NOMO-1 treated with dmso at 0.1 percent for 144 hours (cell line): ENCODE data around the gene AGAP1.

Source experiments
- DNase-seq: peaks from one replicate; lab custom pipeline; 2025; ENCODE audit not compliant: unreplicated experiment; lab: John Stamatoyannopoulos, UW

AGAP1 gene

DNA sequence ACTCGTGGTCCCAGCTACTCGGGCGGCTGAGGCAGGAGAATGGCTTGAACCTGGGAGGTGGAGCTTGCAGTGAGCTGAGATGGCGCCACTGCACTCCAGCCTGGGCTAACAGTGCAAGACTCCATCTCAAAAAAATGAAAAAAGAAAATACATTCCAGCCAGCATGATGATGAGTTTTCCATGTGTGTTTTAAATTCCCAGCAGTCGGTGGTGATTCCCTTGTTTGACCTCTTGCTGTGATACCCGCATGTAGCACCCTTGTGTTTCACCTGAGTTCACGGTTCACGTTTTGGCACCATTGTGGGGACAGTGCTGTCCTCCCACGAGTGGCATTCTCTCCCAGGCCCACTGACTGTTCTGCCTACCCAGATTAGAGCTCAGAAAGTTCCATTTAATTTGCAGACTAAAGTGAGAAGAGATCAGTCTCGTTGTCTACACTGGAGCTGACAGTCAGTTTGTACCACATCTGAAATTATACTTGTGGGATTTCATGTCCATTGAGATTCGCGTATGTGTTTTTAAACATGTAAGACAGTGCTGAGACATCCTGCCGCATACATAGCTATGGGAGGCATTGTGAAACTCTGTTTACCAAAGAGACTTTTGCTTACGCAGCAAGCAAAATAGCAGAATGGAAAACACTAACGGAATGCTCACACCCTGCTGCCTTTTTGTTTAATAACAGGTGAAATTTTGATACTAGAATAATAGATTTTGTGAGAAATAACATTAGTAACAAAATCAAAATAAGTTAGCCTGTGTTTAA lies 517.3 kb downstream of the AGAP1 start:
- DNase-seq = no peak

DNA sequence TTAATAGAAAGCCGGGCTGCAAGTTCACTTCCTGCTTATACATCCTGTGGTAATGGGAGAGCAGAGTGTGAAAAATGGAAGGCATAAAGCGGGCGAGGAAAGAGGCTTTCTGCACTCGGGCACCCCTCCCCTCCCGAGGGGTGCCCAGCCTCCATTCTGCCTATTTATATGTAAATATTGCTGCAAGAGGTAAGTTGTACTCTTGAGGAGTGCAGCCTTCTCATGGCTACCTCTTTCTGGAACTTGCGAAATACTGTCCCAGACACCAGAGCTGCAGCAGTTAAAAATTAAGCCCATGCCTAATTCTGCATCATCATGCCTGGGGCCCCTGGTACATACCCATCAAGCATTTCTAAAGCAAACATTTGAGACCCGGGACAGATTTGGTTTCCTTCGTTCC lies 518.3 kb downstream of the AGAP1 start:
- no peak for DNase-seq

DNA sequence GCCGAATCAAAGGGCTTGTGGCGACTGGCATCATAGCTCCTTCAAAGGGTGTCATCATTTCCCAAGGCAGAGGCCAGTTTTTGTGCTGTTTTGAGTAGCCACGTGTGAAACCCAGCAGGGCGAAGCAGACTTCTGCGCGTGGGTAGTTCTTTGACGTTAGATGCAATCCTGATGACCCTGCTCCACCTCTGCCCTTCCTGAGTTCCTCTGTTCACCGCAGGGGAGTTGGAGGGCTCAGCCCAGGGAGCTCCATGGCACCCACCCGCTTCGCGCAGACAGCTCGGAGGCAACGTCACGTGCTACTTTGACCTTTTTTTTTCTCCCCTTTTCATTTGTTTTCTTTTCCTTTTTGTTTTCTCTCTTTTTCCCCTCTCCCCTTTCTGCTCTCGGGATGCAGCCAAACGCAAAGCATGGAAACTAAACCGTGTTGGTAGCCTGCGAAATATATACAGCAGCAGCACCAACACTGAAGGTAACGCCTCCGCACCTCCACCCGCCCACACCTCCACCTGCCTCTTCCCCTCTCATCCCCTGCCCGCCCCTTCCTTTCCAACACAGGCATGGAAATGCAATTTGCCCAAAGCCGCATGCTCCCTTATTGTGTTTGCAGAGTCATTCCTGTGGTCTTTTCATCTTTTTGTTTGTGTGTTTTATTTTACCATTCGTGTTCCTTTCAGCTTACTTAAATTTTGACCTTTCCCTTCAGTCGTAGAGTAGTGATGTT lies 520.7 kb downstream of the AGAP1 start:
- DNase-seq = no peak

DNA sequence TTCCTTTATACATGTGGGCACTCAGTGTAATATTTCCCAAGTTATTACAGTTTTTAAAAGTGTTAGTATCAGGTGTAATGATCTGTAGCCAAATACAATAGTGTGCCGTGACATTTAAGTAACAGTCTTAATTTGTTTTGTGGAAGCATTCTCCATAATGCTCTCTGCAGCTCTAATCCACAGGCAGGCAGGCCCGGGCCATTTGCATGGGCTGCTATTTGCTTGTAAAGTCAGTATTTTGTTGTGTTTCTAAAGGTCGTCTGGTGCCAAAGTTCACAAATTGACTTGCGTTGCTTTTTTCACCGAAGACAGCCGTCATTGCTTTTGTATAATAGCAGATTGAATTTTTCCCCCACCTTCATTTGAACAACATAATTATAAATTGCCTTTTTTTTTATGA lies 521.3 kb downstream of the AGAP1 start:
- DNase-seq = no peak

DNA sequence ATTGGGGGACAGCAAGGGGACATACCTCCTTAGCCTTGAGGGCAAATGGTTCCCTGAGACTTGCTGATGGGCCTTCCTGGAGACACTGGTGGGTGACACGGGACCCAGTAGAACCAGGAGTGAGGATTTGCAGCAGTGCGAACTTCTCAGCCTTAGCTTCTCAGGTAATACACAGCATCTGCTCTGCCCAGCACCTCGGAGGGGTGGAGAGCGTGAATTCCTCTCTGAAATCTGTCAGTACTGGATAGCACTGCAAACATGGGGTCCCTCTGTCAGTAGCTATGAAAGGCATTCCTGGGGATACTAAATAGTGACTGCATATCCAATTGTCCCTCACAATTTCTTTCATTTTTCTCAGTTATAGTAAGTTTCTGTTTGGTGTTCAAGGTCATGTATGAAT lies 522.7 kb downstream of the AGAP1 start:
- DNase-seq = no peak

DNA sequence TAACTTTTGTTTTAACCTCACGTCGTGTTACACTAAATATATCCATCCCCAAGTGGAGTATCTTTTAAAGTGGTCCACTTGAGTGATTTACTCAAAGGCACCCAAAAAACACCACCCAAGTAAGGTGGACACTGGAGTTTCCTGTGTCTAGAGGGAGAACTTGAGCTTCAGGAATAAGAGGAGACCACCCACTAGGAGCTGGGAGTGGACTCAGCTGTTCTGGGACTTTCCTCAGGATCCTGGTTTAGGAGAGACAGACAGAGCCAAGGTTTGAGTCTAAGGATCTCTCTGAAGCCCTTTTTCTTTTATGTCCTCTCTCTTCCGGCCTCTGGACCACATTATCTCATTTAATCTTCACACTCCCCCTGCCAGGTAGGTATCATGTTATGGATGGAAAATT lies 523.6 kb downstream of the AGAP1 start:
- DNase-seq = no peak

DNA sequence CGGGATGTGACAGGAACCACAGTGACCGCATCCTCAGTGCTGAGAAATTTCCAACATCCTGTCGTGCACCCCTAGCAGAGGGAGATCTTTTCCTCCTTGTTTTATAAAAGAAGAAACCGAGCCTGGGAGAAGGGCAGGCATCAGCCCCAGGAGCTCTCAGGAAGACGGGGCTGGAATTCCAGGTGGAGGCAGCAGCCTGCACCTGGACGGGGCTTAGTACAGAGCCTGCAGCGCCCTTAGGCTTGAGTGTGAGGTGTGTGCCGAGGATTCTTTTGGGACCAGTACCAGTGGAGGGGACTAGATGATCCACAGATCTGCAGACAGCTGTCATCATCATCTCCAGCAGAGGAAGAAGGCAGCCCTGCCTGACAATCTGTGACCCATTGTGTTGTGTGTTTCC lies 525.6 kb downstream of the AGAP1 start:
- DNase-seq = no peak

DNA sequence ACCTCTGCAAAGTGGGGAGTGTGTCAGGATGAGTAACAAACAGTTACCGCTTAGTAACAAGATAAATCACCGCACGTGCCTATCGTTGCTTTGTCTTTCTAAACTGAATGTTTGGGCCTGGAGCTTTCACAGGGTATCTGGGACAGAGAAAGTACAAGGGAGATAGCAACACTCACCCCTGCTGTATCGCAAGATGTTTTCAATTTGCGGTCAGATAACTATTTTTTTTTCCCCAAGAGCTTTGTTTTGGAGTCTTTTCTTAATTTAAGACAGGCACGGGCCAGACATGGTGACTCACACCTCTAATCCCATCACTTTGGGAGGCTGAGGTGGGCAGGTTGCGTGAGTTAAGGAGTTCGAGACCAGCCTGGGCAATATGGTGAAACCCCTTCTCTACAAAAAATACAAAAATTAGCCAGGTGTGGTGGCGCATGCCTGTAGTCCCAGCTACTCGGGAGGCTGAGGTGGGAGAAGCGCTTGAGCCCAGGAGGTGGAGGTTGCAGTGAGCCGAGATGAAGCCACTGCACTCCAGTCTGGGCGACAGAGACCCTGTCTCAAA lies 527.7 kb downstream of the AGAP1 start:
- DNase-seq = no peak

DNA sequence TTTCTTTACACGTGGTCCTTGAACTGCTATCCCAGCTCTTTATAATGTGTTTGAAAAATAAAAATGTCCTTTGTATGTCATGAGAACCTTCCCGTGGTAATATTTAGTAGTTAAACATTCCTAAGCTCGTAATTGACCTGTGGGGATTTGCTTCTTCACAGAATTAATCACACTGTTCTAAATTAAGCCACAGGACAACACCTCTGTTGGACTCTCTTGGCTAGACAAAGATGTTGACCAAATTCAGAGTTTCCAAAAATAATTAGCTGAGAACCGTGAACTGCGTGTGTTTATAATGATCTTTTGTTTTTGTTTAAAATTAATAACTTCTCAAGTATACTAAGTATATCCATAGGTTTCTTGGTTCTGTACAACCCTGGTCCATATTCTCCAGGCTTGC lies 528.3 kb downstream of the AGAP1 start:
- DNase-seq = no peak

DNA sequence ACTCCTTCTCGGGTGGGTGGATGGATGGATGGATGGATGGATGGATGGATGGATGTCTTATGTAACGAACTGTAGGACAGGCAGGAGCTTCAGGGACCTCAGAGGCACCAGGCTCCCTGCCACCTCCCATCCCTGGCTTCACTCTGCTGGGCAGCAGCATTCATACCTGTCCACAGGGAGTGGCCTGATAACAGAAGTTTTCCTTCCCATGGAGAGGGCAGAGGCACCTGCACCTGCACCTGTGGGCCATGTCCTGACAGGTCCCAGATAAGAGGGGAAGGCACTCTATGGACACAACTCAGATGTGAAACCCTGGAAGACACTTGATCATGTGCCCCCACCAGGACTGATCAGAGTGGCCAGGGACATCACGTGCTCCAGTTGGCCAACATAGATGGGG lies 532.0 kb downstream of the AGAP1 start:
- DNase-seq = no peak

DNA sequence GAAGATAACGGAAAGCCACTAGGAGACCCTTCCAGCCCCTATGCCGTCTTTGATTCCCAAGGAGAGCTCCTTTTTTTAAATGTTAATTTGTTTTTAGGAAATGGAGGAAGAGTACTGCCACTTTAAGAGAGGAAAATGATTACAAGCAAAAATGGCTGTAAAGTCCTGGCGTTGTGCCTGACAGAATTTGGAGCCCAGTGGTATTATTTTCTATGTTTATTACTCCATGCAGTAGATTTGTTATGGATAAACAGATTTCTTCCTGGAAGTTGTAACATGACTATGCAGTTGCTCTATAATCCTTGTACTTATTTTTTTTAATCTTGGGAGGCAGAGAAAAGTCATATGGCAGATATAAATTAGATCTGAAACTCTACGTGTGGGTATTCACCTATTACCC lies 533.0 kb downstream of the AGAP1 start:
- no peak for DNase-seq

DNA sequence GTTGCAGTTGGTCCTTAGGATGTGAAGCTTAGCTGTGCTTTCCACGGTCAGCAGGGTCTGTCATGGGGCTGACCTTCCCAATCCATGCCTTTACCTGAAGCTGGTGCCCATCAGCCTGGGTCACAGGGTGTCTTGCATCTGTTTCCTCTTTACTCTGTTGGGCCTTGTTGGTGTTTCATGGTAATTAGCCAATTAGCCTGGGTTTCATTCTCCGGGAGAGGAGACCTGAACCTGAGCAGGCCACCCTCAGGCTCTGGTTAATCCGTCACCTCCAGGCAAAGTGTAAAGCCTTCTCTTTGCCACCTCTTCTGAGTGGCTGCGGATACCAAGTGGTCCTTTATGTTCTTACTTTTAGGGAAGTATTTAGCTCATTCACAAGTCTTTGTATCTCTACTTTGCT lies 534.2 kb downstream of the AGAP1 start:
- DNase-seq = no peak

DNA sequence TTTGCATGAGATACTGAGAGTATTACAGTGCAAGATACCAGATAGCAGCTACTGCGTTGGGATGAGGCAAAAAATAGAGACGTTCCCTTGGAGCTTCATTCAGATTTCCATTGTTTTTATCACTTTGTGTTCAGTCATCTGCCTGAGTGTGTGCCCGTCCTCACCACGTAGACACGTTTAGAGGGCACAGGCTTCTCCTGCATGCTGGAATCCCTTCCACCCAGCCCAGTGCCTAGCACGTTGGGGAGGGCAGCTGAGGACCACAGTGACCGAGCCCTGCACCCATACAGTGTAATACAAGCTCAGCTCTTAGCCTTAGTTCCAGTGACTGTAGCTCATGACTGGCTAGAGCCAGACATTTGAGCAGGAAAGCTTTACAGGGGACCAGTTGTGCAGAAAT lies 539.6 kb downstream of the AGAP1 start:
- DNase-seq = no peak

DNA sequence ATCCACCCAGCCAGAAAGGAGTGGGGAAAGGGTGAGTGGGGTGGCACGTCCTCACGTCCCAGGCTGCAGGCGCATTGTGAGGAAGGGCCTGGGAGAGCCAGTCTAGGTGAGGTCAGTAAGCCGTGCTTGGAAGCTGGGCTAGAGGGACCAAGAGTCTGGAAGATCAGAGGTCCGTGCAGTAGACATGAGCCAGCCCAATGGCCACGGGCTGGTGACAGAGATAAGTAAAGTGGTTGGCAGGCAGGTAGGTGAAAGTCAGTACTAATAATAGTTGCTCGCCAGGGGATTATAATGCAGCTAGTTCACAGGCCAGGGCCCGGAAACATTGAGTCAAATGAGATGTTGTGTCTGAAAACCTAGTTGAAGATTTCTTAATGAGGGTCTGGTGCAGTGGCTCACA lies 541.1 kb downstream of the AGAP1 start:
- DNase-seq = no peak

DNA sequence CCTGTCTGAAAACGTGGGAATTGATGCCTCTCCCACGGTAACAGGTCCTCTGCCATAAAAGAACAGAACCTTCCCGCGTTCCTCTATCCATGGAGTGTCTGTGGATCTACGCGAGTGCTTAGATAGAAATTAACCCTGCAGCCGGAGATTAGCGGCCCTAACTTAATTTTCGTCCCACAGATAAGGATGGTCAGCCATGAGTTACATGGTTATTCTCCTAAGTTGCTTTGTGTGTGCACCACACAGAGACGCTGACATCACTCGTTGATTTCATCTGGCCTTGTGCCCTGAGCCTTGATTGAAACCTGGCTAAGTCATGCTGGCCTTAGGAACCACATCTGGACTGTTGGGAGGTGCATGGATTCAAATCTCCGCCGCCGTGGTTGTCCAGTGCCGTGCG lies 542.2 kb downstream of the AGAP1 start:
- DNase-seq = no peak

DNA sequence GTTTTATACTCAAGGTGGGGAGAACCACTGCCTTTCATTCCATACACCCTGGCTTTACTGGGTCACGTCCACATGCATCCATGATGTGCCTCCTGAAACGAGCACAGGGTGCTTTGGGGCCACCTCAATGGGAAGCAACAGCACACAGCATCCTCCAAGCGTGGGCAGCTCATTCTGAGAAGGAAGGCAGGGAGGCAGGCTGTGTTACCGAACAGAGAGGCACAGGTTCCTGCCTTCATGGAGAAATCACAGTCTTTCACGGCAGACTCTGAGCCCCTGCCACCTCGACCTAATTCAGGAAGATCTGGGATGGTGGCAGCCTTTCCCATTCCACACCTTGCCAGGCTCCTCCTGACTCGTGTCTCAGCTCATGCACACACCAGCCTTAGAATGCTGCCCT lies 544.3 kb downstream of the AGAP1 start:
- no peak for DNase-seq

DNA sequence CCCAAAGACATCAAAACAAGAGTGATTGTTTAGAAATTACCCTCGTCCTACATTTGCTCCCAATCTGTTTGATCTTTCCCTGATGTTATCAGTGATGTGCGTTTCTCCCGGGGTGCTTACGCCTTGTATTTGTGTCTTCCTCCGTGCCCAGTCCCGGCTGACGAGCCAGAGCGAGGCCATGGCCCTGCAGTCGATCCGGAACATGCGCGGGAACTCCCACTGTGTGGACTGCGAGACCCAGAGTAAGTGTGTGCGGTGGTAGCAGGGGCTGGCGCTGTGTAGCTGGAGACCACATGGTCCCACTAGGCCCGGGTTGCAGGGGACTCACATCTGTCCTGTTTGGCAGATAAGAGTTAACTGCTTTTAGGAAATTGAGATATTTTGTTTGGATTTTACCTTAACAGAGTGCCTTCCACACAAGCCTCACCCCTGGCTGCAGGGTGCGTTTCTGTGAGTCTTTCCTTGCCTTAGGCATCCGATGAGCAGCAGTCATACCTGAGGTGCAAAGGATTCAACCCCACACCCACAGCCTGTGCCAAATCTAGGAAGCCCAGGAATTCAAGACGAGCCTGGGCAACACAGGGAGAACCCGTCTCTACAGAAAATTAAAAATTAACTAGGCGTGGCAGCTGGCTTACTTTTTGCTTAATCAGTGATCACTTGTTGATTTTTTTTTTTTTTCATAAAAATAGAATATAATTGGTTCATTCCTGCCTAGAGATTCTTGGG lies 546.9 kb downstream of the AGAP1 start:
- no peak for DNase-seq

DNA sequence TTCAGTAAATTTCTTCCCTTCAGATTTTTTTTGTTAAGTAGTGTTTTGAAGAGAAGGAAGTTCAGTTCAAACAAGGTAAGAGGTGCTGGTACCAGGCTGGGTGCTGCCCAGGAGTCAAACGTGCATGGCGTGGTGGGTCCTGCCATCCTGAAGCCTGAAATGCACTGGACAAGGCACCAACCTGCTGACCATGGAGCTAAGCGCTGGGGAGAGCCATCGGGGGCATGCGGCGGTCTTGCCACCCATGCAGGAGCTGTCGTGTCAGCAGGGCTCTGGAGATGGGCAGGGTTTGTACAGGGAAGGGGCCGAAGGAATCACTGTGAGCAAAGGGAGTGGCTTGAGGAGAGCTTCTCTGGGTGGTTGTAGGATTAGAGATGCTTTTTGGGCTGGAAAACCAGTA lies 547.8 kb downstream of the AGAP1 start:
- DNase-seq = no peak

DNA sequence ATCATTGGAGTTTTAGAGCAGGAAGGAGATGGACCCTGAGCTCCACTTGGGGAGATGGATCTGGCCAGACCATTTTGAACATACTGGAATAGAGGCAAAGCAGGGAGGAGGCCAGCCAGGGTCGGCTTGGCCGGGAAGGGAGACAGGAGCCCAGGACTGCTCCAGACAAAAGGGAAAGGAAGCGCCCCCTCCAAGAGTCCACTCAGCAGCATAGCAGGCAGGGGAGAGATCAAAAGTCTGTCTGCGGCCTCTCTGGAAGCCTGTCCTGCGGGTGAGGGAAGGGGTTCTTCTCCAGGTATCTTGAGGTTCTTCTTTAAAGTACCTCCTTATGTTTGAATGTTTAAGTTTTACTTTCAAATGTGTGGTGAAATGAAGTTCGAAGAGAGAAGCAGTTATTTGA lies 548.2 kb downstream of the AGAP1 start:
- DNase-seq = no peak

DNA sequence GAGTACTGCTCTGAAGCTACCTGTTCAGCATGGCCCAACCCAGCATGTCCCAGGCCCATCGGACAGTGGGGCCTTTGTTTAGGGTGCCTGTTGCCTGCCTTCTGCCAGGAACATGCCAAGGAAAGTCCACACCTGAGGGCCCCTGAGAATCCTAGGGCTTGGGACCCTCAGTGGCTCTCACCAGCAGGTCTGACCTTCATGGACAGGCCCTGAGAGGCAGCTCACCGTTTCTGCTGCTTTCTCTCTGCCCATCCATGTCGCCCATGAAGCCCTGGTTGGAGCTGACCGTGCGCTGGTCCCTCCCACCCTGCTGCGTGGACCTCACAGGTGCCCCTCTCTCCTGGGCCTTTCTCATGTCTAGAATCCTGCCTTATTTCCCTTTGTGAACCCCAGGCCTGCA lies 550.3 kb downstream of the AGAP1 start:
- no peak for DNase-seq

DNA sequence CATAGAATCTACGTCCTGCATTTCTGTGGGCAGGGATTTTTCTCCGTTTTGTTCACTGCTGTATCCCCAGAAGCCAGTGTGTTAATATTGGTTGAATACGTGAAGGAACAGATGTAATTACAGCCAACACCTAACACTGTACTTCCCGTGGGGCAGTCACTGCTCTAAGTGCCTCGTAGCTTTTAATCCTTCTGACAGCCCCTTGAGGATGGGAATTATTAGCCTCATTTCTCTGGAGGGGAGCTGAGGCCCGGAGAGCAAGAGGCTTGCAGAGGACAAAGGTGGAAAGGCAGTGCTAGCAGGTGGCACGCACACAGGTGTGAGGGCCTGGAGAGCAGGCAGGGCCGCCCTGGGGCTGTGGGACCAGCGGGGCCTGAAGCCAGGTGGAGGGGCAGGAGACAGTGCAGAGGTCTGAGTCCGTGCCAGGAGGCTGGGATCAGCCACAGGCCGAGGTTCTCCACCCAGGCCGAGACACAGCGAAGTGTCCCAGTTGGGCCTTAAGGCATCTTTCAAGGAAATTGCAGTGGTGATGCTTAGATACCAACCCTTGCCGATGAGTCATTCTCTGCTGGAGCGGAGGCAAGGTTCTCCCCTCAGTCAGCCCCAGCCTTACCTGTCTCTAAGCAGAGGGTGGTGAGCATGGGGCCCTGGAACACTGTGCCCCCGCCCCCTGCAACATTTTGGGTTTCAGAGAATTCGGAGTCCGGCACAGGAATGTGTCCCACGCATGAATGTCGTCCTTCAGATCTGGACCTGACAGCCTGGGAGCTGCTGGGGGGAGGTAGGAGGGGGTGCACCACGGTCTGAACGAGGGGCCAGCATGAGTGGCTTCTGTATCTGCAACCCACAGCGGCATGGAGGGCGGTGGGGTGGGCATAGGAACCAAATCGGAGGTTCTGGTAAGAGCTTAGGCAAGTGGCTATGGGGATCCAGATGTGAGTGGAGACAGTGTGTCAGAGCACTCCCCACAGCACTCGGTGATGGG lies 551.7 kb downstream of the AGAP1 start:
- no peak for DNase-seq
